C4-2B (cell line): ENCODE data around the gene TK2.

ENCODE experiments used
- CTCF ChIP-seq: fragments of 450-650 bp; conservative IDR thresholded peaks from 2 replicates; pipeline ENCODE4 v1.5.1; 2017; ENCODE audit warnings: mild to moderate bottlenecking
- ZFX ChIP-seq: fragments of 450-650 bp; IDR thresholded peaks from 2 replicates; pipeline ENCODE4 v1.6.1; 2017

- TF ChIP-seq CTCF: no peak
- TF ChIP-seq ZFX: no peak
Measured at GRCh38 chr16:66470556-66470955, 79.4 kb downstream of the TK2 start.
